ENCODE results near the gene AVPI1.
"Not testable (repeated sequence)": the region's sequence is repeated elsewhere in the genome, so short reads cannot be mapped to it uniquely, and the experiment has no call there.

Gene AVPI1

GRCh38 chr10:97711640-97712572 is 24.9 kb upstream of the AVPI1 start:
- DNase-seq = no peak

GRCh38 chr10:97708976-97709946 is 22.2 kb upstream of the AVPI1 start:
- DNase-seq = peak; percentile 4

- DNase-seq = no peak
Measured at GRCh38 chr10:97708167-97708566, 21.1 kb upstream of the AVPI1 start.

DNA sequence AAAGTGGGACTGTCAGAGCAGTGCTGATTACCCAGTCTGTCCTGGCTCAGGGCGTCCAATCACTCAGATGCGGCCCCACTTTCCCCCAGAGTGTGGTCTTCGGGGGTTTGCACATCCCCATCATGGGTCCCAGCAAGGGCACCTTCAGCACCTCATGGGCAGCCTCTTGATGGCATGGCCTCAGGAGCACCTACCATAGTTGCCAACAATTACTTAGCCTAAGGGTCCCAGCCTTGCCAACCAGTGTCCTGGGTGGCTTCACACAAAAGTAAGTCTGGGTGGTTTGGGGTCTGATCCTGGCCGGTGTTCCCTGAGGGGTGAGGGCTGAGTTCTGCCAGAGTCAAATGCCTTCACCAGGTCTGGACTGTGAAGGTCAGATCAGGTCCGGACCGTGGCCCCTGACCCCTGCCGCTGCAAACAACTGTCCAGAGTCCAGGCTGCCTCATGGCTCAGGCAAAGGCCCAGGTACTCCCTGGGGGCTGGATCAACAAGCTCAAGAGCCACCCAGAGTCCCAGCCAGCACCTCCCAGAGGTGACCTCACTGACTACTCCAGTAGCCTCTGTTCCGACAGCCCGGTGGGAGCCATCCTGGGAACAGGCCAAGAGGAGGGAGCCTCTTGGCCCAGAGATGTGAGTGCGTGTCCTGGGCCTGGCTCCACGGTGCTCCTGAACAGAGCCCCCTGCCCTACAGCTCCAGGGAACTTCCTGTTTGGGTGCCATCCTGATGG is 20.3 kb upstream of the AVPI1 start:
- DNase-seq = no peak

DNA sequence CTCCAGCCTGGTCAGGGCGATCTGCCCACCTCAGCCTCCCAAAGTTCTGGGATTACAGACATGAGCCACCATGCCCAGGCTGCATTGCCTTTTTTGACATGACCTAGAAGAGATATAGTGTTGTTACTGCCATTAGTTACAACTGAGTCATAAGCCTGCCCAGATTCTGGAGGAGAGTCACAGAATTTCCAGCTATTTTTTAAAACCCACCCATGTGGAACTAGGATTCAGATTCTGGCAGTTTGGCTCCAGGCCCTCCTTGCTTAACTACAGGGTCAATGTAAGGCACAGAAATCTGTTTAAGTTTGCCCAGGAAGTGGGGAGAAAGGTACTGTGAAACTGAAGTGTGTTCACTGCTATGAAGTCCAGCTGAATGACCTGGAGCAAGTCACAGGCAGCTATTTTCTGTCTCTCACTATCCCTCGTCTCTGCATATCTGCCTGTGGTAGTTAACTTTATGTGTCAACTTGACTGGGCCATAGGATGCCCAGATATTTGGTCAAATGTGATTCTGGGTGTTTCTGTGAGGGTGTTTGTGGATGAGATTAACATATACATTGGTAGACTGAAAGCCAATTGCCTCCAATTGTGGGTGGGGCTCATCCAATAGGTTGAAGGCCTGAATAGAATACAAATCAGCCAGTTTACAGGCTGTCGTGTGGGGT is 18.1 kb upstream of the AVPI1 start:
- DNase-seq = no peak

DNA sequence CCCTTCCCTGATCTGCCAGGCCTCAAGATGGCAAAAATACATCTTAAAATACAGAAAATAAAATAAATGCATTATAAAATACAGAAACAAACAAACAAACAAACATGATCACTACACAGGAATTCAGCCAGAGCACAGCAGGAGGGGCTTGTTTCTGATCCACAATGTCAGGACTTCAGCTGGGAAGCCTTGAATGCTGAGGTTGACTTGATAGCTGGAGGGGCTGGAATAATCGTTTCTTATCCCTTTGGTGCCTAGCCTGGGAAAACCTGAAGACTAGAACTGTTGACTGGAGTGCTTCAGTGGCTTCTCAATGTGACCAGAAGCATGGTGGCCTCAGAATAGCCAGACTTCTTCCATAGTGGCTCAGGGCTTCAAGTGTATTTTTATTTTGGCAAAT is 17.3 kb upstream of the AVPI1 start:
- DNase-seq = no peak

GRCh38 chr10:97703398-97704067 is 16.5 kb upstream of the AVPI1 start:
- DNase-seq = no peak

DNA sequence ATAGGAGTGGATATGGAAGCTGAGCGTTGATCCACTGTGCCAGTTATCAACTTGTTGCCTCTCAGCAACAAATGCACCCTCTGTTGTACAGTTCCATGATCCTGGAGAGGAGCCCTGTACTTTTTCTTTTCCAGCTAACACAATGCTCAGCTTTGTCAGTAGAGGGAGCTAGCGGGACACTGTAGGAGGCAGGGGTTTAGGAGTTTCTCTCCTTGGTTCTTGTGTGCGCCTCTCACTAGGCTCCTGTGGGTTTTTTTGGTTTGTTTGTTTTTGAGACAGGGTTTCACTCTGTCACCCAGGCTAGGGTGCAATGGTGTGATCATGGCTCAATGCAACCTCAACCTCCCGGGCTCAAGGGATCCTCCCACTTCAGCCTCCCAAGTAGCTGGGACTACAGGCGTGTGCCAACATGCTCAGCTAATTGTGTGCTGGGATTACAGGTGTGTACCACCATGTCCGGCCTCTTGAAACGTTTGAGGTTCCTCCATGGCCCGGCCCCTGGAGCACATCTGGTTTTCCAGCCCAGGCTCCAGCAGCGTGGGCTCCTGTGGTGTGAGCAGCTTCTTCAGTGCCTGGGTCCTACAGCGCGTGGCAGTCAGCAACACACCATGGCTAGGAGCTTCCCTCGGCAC is 14.5 kb upstream of the AVPI1 start:
- peak; percentile 2 for DNase-seq

DNA sequence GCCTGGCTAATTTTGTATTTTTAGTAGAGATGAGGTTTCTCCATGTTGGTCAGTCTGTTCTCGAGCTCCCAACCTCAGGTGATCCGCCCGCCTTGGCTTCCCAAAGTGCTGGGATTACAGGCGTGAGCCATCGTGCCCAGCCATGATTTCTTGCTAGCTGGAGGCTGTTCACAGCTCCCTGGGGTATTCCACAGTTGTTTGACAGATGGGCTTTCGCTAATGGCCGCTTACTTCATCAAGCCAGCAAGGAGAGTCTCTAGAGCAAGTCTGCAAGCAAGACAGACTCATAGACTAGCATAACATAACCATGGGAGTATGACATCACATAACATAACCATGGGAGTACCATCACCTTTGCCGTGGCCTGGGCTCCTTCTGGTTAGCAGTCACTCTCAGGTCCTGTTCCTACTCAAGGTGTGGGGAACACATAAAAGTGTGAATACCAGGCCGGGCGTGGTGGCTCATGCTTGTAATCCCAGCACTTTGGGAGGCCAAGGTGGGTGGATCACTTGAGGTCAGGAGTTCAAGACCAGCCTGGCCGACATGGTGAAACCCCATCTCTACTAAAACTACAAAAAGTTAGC is 11.1 kb upstream of the AVPI1 start:
- DNase-seq = not testable (repeated sequence)

- no peak for DNase-seq
Measured at GRCh38 chr10:97690133-97690532, 3.1 kb upstream of the AVPI1 start.

- DNase-seq = no peak
Measured at GRCh38 chr10:97689559-97690020, 2.5 kb upstream of the AVPI1 start.

DNA sequence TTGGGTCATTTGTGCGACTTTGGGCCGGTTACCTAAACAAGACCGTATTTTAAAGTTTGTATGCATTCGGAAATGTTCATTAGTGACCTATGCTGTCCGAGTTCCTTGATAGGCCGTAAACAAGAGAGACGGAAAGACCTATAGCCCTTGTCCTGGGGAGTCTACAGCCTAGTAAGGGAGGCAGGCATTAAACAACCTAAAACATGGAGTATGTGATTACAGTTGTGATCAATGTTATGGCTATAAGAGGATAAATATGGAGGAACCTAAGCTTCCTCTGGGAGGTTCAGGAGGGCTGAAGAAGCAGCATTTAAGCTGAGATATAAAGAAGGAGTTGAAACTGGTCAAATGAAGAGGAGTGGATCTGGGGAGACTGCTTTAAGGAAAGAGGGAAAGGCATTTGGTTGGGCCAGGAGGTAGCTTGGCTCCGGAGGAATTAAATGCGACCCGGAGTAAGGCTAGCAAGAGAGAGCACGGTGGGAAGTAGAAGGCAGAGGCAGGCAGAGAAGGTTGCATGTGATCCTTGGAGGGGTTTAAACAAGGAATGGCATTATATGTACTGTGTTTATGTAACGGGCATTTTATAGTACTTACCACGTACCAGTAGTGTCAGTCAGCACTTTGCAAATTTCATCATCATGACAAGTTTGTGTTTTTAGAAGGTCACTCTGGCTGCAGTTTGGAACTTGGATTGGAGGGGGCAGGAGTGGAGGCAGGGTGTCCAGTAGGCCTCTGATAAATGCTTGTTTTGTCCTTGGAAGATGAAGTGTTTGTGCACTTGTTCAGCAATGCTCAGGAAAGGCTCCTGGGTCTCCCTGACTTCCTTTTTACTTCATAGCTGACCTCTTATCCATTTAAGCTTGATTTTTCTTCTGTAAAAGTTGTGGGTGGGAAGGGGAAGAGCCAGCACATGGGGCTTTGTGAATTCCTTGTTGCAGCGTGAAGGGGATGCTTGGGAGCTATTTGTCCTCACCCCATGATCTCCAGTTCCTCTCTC is 1.0 kb upstream of the AVPI1 start:
- DNase-seq = no peak

DNA sequence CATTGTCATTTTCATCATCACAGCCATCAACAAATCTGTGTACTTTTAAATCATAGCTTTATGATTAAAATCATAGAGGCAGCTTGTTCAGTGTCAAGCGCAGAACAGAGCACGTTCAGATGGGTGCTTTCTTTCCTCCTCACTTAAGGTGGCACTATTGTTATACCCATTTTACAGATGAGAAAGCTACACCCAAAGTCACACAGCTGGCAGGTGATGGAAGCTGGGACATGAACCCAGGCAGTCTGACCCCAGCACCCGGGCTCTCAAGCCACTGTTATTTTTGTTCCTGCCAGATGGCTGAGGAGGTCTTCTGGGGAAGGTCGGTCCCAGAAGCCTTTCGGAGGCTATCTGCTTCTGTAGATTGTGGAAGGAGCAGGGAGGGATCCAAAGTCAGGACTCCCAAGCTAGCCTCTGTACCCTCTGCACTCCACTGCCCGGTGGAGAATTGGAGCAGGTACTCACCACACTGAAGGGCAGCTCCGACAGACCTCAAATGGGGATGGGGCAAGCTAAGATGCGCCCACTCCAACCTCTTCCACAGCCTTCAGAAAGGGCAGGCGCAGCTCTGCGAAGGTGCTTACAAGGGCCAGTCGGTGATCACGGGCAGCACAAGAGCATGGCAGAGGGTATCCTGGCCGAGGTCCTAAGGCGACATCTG is 610 bp downstream of the AVPI1 start:
- no peak for DNase-seq

DNA sequence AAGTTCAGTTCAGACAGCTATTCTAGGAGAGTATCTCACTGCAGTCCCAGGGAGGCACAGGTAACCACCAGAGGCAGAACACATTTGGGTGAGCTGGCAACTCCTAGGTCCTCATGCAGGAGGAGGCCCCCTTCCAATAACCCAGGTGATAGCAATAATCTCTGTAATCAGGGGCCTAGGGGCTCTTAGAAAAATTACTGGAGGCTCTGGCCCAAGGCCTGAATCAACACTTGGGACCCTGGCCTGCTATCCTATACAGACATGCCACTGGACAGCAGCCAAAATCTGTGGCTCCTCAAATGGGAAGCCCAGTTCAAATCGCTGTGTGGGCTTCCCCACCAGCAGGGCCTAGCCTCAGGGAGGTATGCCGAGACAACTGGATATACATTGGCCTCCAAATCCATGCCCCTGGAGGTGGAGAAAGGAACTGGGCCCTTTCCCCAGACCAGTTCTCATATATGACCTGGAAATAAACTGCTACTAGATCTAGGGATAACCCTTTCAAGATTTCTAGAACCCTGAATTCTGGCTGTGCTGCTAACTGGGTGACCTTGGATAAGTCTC is 1.6 kb downstream of the AVPI1 start:
- DNase-seq = no peak

GRCh38 chr10:97684866-97685394 is 2.1 kb downstream of the AVPI1 start:
- DNase-seq = no peak

DNA sequence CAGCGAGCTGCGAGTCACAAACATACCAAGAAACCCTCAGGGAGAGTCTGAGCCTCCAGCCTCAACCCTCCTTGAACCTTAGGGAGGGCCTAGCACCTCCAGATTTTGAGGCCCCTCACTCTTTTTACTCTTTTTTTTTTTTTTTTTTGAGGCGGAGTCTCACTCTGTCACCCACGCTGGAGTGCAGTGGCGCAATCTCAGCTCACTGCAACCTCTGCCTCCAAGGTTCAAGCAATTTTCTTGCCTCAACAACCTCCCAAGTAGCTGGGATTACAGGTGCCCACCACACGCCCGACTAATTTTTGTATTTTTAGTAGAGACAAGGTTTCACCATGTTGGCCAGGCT is 2.7 kb downstream of the AVPI1 start:
- not testable (repeated sequence) for DNase-seq

- DNase-seq = no peak
Measured at GRCh38 chr10:97683556-97684367, 3.3 kb downstream of the AVPI1 start.
